Measurements from ENCODE around the gene PDCD11. TPM values are rescaled to one million over a fixed set of nuclear protein-coding genes. Genes with fewer than 3 reads are reported as not detected.

Gene PDCD11
- total RNA-seq, 1 experiment from 2014 or later: 33.0 TPM

GRCh38 chr10:103459615-103460014 is 63.2 kb downstream of the PDCD11 start:
- Mint-ChIP-seq H3K4me1 (ENCODE audit: low read depth, unreplicated experiment) (no peaks in the 10 kb centered on the region), H3K9me3 (ENCODE audit: low read depth, unreplicated experiment) (no peaks in the 10 kb centered on the region), H3K36me3 (ENCODE audit: insufficient read depth, unreplicated experiment) (no peaks in the 10 kb centered on the region), H3K27ac (ENCODE audit: unreplicated experiment) (no peak overlapping the region), H3K4me3 (ENCODE audit: low read depth, unreplicated experiment) (no peak overlapping the region), H3K27me3 (ENCODE audit: unreplicated experiment) (no peaks in the 10 kb centered on the region)
- DNase-seq: no peak
- TF ChIP-seq CTCF (IDR thresholded peaks at IDR 0.05; ENCODE audit: unreplicated experiment): no peak
- BruUV-seq (replicated peaks): no TSS peak
- CTCF ChIA-PET: no interaction called here
- intact Hi-C loops (cut with micrococcal nuclease; ENCODE audit: unreplicated experiment): no loop called here

DNA sequence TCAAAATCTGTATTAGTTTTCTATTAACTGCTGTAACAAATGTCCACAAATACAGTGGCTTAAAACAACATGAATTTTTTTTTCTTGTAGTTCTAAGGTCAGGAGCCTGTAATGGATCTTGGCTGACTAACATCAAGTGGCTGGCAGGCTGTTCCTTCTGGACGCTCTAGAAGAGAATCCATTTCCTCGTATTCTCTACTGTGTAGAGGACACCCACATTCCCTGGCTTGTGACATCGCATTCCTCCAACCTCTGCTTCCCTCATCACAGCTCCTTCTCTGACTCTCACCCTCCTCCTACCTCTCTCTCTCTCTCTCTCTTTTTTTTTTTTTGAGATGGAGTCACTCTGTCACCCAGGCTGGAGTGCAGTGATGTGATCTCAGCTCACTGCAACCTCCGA is 67.1 kb downstream of the PDCD11 start:
- H3K27me3 Mint-ChIP-seq (ENCODE audit: unreplicated experiment): no peaks in the 10 kb centered on the region
- no peak overlapping the region for H3K4me3 Mint-ChIP-seq (ENCODE audit: low read depth, unreplicated experiment)
- no peak overlapping the region for H3K27ac Mint-ChIP-seq (ENCODE audit: unreplicated experiment)
- no peak for DNase-seq
- H3K9me3 Mint-ChIP-seq (ENCODE audit: low read depth, unreplicated experiment): no peaks in the 10 kb centered on the region
- intact Hi-C loops (cut with micrococcal nuclease; ENCODE audit: unreplicated experiment): no loop called here
- H3K4me1 Mint-ChIP-seq (ENCODE audit: low read depth, unreplicated experiment): no peaks in the 10 kb centered on the region
- CTCF ChIA-PET: no interaction called here
- no TSS peak for BruUV-seq (replicated peaks)
- H3K36me3 Mint-ChIP-seq (ENCODE audit: insufficient read depth, unreplicated experiment): no peaks in the 10 kb centered on the region
- no peak for TF ChIP-seq CTCF (IDR thresholded peaks at IDR 0.05; ENCODE audit: unreplicated experiment)

GRCh38 chr10:103465411-103466179 is 69.2 kb downstream of the PDCD11 start:
- H3K27ac Mint-ChIP-seq (ENCODE audit: unreplicated experiment): no peak overlapping the region
- no TSS peak for BruUV-seq (replicated peaks)
- no peaks in the 10 kb centered on the region for H3K4me1 Mint-ChIP-seq (ENCODE audit: low read depth, unreplicated experiment)
- H3K4me3 Mint-ChIP-seq (ENCODE audit: low read depth, unreplicated experiment): no peak overlapping the region
- no peaks in the 10 kb centered on the region for H3K9me3 Mint-ChIP-seq (ENCODE audit: low read depth, unreplicated experiment)
- DNase-seq: no peak
- intact Hi-C loops (cut with micrococcal nuclease; ENCODE audit: unreplicated experiment): no loop called here
- H3K36me3 Mint-ChIP-seq (ENCODE audit: insufficient read depth, unreplicated experiment): no peaks in the 10 kb centered on the region
- peaks cover 20% of the 10 kb centered on the region for H3K27me3 Mint-ChIP-seq (ENCODE audit: unreplicated experiment)
- no peak for TF ChIP-seq CTCF (IDR thresholded peaks at IDR 0.05; ENCODE audit: unreplicated experiment)
- CTCF ChIA-PET: interaction anchor here (0.5 kb wide), 1 partner anchor 28 kb away, joined by 4 read pairs; the partner anchor contains the start of gene NEURL1

DNA sequence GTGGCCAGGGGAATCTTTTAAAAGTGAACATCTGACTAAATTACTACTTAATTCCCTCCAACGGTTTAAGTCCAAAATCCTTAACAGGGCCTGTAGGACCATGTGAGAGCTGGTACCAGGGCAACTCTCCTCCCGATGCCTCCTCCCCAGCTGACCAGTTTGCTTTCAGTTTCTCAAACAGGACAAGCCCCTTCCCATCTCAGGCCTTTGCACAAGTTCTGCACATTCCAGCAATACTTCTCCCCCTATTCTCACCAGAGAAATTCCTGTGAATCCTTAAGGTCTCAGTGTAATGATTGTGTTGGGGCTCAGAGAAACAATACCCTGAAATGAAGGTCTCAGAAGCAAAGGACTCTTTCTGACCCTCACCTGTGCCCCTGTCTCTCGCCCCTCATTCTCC is 70.3 kb downstream of the PDCD11 start:
- H3K27ac Mint-ChIP-seq (ENCODE audit: unreplicated experiment): no peak overlapping the region
- no peaks in the 10 kb centered on the region for H3K4me1 Mint-ChIP-seq (ENCODE audit: low read depth, unreplicated experiment)
- no TSS peak for BruUV-seq (replicated peaks)

More for the DNA sequence above, 70.3 kb downstream of the PDCD11 start:
- CTCF ChIA-PET: no interaction called here
- DNase-seq: no peak
- no peak for TF ChIP-seq CTCF (IDR thresholded peaks at IDR 0.05; ENCODE audit: unreplicated experiment)
- H3K9me3 Mint-ChIP-seq (ENCODE audit: low read depth, unreplicated experiment): no peaks in the 10 kb centered on the region
- H3K36me3 Mint-ChIP-seq (ENCODE audit: insufficient read depth, unreplicated experiment): no peaks in the 10 kb centered on the region
- no peak overlapping the region for H3K4me3 Mint-ChIP-seq (ENCODE audit: low read depth, unreplicated experiment)
- H3K27me3 Mint-ChIP-seq (ENCODE audit: unreplicated experiment): peaks cover 25% of the 10 kb centered on the region
- intact Hi-C loops (cut with micrococcal nuclease; ENCODE audit: unreplicated experiment): no loop called here
